T-helper 17 cell (primary cell): ENCODE data around the gene ERP44. TPM values are rescaled to one million over a fixed set of nuclear protein-coding genes. Genes with fewer than 3 reads are reported as not detected.
"Not testable (repeated sequence)": the region's sequence is repeated elsewhere in the genome, so short reads cannot be mapped to it uniquely, and the experiment has no call there.

Experiments used
- ATAC-seq: fragments of 150-1000 bp; cut with Tn5 transposase; 2 replicates; pipeline ENCODE4 v1.10.0; 2021; ENCODE audit warnings: mild to moderate bottlenecking, moderate library complexity
- DNase-seq, 3 donors: peaks; one replicate each; pipeline versions ENCODE4 v3.0.0 to v3.0.0-alpha.2; 2020 to 2021
- H3K9me3 ChIP-seq: one replicate; pipeline ENCODE4 v1.7.0; 2013; ENCODE audit warnings: low read length, mild to moderate bottlenecking; ENCODE audit not compliant: control insufficient read depth, poor library complexity, severe bottlenecking
- H3K27ac Mint-ChIP-seq: one replicate; pipeline ENCODE4 v1.8.0; 2022; ENCODE audit warnings: mild to moderate bottlenecking, moderate library complexity, mixed read lengths
- H3K27me3 Mint-ChIP-seq: one replicate; pipeline ENCODE4 v1.8.0; 2022; ENCODE audit warnings: mixed read lengths
- H3K36me3 Mint-ChIP-seq: one replicate; pipeline ENCODE4 v1.8.0; 2022; ENCODE audit warnings: low read depth, mixed read lengths
- H3K4me1 Mint-ChIP-seq: one replicate; pipeline ENCODE4 v1.8.0; 2022; ENCODE audit warnings: mild to moderate bottlenecking, mixed read lengths
- H3K4me3 Mint-ChIP-seq: one replicate; pipeline ENCODE4 v1.8.0; 2022; ENCODE audit warnings: mild to moderate bottlenecking, moderate library complexity, mixed read lengths
- total RNA-seq, 4 donors: library from RNA in 2 of 4; stranded (reverse) in 2 of 4; gene quantifications; one replicate each; pipeline ENCODE4 v1.2.3 and lab custom pipeline; 2022 to 2026

The ERP44 gene
- total RNA-seq, 2 donors from 2014 or later: 11.6 to 12.4 TPM

DNA sequence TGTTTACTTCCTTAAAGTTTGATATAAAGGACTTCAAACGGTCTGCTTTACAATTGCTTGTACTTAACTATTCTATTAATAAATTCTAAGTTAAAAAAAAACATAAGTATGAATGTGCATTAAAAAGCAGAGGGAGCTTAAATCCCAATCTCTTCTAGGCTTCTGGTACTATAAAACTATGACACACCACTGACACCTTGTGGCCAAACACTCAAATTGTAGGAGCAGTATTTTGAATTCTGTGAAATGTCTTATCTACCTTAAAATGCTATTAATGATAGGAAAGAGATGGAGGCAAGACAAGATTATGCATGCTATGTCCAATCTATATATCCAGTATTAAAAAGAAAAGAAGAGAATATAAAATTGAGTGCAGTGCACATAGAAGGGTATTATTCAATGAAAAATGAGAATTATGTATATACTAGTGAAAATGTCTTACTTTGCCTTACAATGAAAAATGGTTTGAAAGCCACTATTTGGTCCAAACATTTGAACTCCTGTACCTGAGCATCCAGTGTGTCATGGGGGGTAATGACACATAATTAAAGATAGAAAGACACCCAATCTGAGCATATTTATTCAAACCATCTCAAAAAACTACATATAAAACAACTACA, 87.6 kb downstream of the ERP44 start:
- H3K27ac Mint-ChIP-seq: no peak overlapping the region
- peaks cover 14% of the 10 kb centered on the region for H3K36me3 Mint-ChIP-seq

DNA sequence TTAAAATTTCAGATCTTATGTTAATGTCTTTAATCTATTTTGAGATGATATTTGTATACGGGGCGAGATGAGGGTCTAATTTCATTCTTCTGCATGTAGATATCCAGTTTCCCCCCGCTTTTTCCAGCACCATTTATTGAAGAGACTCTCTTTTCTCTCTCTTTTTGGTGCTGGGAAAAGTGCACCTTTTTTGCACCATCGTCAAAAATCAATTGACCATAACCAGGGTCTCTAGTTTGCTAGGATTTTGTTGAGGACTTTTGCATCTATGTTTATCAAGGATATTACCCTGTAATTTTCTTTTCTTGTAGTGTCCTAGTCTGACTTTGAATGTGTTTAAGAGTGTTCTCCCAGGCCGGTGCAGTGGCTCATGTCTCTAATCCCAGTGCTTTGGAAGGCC, 99.0 kb downstream of the ERP44 start:
- no peak overlapping the region for H3K4me3 Mint-ChIP-seq
- H3K27me3 Mint-ChIP-seq: no peaks in the 10 kb centered on the region
- H3K9me3 ChIP-seq: no peaks in the 10 kb centered on the region
- ATAC-seq (no peak), DNase-seq (no peak)
- no peak overlapping the region for H3K27ac Mint-ChIP-seq
- peaks cover 13% of the 10 kb centered on the region for H3K36me3 Mint-ChIP-seq
- peaks cover 2% of the 10 kb centered on the region for H3K4me1 Mint-ChIP-seq

More for the DNA sequence above, 87.6 kb downstream of the ERP44 start:
- peaks cover 2% of the 10 kb centered on the region for H3K4me1 Mint-ChIP-seq
- no peaks in the 10 kb centered on the region for H3K9me3 ChIP-seq
- ATAC-seq (peak; percentile 50), DNase-seq (peak in 1 of 3 donors; percentile 10)
- H3K27me3 Mint-ChIP-seq: no peaks in the 10 kb centered on the region
- no peak overlapping the region for H3K4me3 Mint-ChIP-seq

DNA sequence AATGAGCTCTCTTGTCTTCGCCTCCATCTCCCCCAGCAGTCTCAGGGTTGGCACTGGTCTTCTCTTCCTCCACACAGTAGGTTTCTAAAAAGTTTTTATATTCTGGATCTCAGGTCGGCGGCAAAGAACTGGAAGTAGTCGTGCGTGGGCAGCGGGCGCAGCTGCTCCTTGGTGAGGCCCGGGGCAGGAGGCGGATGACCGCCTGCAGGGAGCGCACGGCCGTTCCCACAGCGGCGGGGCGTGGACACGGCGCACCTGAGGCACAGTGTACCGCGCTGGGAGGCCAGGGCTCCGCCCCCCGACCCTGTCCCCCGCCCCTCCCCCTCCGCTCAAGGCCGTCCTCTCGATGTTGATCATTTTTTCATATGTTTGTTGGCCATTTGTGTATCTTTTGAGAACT, 99.9 kb downstream of the ERP44 start:
- Mint-ChIP-seq H3K27me3 (no peaks in the 10 kb centered on the region), H3K4me3 (no peak overlapping the region), H3K36me3 (peaks cover 10% of the 10 kb centered on the region), H3K4me1 (peaks cover 2% of the 10 kb centered on the region), H3K27ac (no peak overlapping the region)
- no peaks in the 10 kb centered on the region for H3K9me3 ChIP-seq
- ATAC-seq: no peak
- no peak for DNase-seq

DNA sequence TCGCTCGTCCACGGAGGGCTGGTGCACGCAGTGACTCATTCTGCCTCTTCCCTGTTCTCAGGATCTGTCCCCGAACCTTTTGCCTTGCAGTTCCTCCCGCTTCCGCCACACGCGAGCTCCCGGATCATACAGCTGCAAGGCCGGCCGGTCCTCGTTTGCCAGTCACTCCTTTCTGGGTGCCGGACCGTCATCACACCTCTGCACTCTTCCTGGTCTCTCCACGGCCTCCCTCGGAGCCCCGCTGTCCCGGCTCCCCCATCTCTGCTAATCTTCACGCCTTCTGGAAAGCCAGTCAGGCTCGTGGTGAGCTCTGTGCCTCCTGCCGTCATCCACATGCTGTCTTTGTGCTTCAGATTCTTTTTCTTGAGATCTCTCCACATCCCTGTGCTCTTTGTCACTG, 100.5 kb downstream of the ERP44 start:
- ATAC-seq (no peak), DNase-seq (no peak)
- no peaks in the 10 kb centered on the region for H3K9me3 ChIP-seq
- H3K36me3 Mint-ChIP-seq: peaks cover 10% of the 10 kb centered on the region
- peaks cover 2% of the 10 kb centered on the region for H3K4me1 Mint-ChIP-seq
- no peak overlapping the region for H3K4me3 Mint-ChIP-seq
- H3K27ac Mint-ChIP-seq: no peak overlapping the region
- H3K27me3 Mint-ChIP-seq: no peaks in the 10 kb centered on the region

DNA sequence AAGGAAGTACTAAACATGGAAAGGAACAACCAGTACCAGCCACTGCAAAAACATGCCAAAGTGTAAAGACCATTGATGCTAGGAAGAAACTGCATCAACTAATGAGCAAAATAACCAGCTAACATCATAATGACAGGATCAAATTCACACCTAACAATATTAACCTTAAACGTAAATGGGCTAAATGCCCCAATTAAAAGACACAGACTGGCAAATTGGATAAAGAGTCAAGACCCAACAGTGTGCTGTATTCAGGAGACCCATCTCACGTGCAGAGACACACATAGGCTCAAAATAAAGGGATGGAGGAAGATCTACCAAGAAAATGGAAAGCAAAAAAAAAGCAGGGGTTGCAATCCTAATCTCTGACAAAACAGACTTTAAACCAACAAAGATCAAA, 108.3 kb downstream of the ERP44 start:
- not testable (repeated sequence) for DNase-seq, H3K36me3 Mint-ChIP-seq, H3K4me1 Mint-ChIP-seq, H3K9me3 ChIP-seq, ATAC-seq, H3K27ac Mint-ChIP-seq, H3K27me3 Mint-ChIP-seq, H3K4me3 Mint-ChIP-seq

DNA sequence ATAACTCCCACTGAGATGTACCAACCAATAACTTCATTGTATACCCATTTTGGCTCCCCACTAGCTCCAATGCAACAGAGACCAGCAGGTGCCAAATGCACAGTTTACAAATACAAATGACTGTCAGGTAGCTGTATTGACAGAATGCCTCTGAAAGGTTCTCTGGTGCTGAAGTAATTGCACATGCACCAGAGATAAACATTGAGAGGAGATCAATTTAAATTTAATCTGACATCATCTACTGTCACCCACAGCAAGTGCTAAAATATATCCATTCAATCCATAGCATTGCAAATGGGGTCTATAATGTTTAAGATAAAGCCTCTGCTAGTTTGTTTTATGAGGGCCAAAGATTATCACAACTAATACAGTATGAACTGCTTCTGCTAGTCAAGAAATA, 112.2 kb downstream of the ERP44 start:
- DNase-seq (no peak), ATAC-seq (no peak)
- no peaks in the 10 kb centered on the region for H3K4me1 Mint-ChIP-seq
- H3K4me3 Mint-ChIP-seq: no peak overlapping the region
- H3K27me3 Mint-ChIP-seq: no peaks in the 10 kb centered on the region
- peaks cover 2% of the 10 kb centered on the region for H3K36me3 Mint-ChIP-seq
- H3K27ac Mint-ChIP-seq: peak overlapping the region; percentile 19
- H3K9me3 ChIP-seq: no peaks in the 10 kb centered on the region

DNA sequence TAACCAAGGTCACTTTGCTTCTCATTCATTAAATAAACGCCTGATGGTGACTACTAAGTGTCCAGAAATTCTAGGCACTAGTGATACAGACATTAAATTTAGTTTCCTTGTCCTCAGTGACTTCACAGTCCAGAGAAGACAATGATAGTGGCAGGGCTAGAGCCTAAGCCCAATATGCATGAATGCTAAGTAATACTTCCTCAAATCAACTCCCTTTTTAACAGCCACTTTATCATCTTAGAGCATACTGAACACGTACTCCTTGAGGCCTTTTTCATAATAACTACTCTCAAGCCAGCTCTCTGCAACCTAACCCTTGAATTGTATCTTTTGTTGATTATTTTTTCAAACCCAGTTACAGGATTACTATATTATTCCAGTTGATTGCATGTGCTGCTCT, 118.2 kb downstream of the ERP44 start:
- H3K27ac Mint-ChIP-seq: no peak overlapping the region
- ATAC-seq: no peak
- no peak overlapping the region for H3K4me3 Mint-ChIP-seq
- H3K9me3 ChIP-seq: no peaks in the 10 kb centered on the region
- H3K36me3 Mint-ChIP-seq: peaks cover 2% of the 10 kb centered on the region
- peaks cover 11% of the 10 kb centered on the region for H3K4me1 Mint-ChIP-seq
- no peak for DNase-seq
- no peaks in the 10 kb centered on the region for H3K27me3 Mint-ChIP-seq

DNA sequence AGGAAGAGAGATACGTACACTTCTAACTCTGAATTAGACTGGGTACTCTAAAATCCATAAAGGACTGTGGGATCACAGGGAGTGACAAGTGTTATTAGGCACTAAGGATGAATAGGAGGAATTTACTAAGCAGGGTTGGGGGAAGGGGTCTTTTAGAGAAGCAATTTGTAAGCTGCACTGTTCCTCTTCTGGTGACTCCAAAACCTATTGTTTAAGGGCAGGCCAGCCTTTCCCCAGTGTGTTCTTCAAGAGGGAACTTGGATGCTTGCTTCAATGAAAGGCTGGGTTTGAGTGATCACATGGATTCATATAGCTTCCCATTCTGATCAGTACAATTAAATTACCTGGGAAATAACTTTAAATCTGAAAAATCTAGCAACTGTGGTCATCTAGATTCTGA, 120.6 kb downstream of the ERP44 start:
- Mint-ChIP-seq H3K27ac (peak overlapping the region; percentile 53), H3K36me3 (peaks cover 2% of the 10 kb centered on the region), H3K4me1 (peaks cover 11% of the 10 kb centered on the region), H3K27me3 (no peaks in the 10 kb centered on the region), H3K4me3 (no peak overlapping the region)
- DNase-seq: no peak
- H3K9me3 ChIP-seq: no peaks in the 10 kb centered on the region
- no peak for ATAC-seq

DNA sequence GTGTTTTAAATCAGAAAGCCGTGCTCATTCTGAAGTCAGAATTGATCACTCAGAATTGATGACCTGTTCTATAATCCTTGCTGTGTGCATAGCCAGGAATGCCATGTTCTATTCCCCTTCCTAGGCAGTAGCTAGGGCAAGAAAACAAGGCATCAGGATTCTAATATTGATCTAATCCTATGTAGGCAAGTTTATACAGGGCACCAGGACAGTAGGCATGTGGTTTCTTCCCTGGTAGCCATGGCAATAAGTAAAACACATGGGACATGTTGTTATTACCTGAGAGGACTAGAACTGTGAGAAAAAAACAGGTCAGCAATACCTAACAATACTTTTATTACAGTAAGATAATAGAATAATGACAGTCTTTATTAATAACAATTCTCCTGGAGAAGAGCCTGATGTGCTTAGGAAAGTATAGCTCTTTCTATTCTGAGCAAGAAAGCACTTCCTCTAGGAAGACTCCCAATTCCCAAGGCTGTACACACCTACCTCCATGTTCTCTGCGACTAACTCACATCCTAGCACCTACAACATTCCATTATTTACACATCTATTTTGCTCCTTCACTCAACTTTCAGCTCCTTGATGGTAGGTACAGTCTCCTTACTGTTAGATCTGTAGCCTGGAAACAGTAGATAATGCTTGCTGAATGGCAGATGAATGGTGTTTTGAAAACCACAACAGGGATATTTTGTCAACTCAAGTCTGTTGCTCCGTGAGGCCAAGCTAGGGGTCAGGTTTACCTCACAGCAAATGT, 121.6 kb downstream of the ERP44 start:
- no peaks in the 10 kb centered on the region for H3K27me3 Mint-ChIP-seq
- no peak overlapping the region for H3K27ac Mint-ChIP-seq
- H3K4me3 Mint-ChIP-seq: no peak overlapping the region
- peaks cover 2% of the 10 kb centered on the region for H3K36me3 Mint-ChIP-seq
- H3K9me3 ChIP-seq: no peaks in the 10 kb centered on the region
- ATAC-seq: no peak
- DNase-seq: no peak
- H3K4me1 Mint-ChIP-seq: peaks cover 14% of the 10 kb centered on the region

DNA sequence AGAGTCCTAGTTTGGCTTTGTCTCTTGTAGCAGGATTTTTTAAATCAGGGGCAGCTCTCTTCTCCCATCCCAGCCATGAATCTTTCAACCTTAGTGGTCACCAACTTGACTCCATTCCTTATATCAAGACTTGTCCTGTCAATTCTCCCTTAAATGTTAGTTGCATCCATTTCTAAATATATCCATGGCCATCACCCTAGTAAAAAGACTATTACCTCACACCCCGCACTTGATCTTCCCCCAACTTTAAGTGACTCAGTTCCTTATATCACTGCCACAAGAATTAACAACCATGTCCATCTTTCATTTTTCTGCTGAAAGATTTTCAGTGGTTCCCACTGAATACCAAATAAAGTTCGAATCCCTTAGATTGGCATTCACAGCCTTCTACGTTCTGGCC, 125.3 kb downstream of the ERP44 start:
- no peak overlapping the region for H3K27ac Mint-ChIP-seq
- no peak for ATAC-seq
- no peaks in the 10 kb centered on the region for H3K27me3 Mint-ChIP-seq
- no peaks in the 10 kb centered on the region for H3K9me3 ChIP-seq
- H3K4me3 Mint-ChIP-seq: no peak overlapping the region
- DNase-seq: no peak
- H3K36me3 Mint-ChIP-seq: peaks cover 4% of the 10 kb centered on the region
- peaks cover 10% of the 10 kb centered on the region for H3K4me1 Mint-ChIP-seq

DNA sequence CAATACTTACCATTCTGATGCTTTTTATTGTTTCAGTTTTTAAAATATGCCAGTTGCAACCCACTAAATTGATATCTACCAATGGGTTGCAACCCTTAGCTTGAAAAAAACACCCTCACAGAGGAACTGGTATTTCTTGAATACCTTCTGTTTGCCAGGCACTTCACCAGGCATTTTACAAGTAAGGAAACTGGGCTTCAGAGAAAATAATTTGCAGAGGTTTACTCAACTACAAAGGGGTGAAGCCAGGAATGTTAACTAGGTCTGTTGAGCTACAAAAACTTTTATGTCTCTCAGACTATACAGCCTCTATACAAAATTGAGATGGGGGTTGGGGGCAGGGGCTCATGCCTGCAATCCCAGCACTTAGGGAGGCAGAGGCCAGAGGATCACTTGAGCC, 127.4 kb downstream of the ERP44 start:
- DNase-seq: no peak
- Mint-ChIP-seq H3K36me3 (peaks cover 4% of the 10 kb centered on the region), H3K27me3 (no peaks in the 10 kb centered on the region)

DNA sequence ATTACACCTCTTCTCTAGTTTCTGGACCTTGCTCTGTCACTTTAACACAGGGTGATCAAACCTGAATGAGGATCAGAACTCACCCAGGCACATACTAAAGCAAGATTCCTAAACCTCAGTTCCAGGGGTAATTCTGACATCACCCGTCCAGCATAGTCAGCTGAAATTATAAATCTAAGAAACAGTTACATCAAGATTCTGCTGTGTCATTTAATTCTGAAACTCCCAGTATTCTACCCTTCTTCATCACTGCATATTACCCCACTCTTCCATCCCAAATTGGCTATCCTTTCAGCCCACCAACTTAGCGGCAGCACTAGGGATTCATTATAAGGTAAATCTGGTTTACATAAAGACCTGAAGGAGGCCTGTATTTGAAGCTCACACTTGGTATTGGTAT, 128.3 kb downstream of the ERP44 start:
- Mint-ChIP-seq H3K4me1 (peaks cover 7% of the 10 kb centered on the region), H3K36me3 (peaks cover 7% of the 10 kb centered on the region), H3K27ac (no peak overlapping the region), H3K4me3 (peak overlapping the region; percentile 37), H3K27me3 (no peaks in the 10 kb centered on the region)
- no peak for DNase-seq
- H3K9me3 ChIP-seq: no peaks in the 10 kb centered on the region
- no peak for ATAC-seq

More for the DNA sequence above, 127.4 kb downstream of the ERP44 start:
- peaks cover 3% of the 10 kb centered on the region for H3K4me1 Mint-ChIP-seq
- H3K9me3 ChIP-seq: no peaks in the 10 kb centered on the region
- H3K4me3 Mint-ChIP-seq: no peak overlapping the region
- no peak for ATAC-seq
- no peak overlapping the region for H3K27ac Mint-ChIP-seq

DNA sequence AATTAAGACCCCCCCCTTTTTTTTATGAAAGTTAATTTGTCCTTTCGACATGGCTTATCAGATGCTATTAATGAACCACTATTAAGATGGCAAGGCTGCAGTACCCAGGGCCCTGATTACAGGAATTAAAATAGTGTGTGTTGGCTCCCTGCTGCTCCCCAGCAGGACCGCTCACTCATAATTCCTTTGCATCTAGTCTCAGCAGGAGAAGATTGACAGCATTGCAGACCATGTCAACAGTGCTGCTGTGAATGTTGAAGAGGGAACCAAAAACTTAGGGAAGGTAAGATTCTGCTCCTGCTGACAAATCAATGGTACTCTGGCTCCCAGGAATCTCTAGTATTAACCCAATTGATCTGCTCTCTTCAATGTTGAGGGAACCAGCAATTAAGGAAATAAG, 131.3 kb downstream of the ERP44 start:
- ATAC-seq: no peak
- no peaks in the 10 kb centered on the region for H3K9me3 ChIP-seq
- DNase-seq: no peak
- H3K27me3 Mint-ChIP-seq: no peaks in the 10 kb centered on the region
- H3K27ac Mint-ChIP-seq: peak overlapping the region; percentile 34
- no peak overlapping the region for H3K4me3 Mint-ChIP-seq
- peaks cover 6% of the 10 kb centered on the region for H3K4me1 Mint-ChIP-seq
- peaks cover 10% of the 10 kb centered on the region for H3K36me3 Mint-ChIP-seq

DNA sequence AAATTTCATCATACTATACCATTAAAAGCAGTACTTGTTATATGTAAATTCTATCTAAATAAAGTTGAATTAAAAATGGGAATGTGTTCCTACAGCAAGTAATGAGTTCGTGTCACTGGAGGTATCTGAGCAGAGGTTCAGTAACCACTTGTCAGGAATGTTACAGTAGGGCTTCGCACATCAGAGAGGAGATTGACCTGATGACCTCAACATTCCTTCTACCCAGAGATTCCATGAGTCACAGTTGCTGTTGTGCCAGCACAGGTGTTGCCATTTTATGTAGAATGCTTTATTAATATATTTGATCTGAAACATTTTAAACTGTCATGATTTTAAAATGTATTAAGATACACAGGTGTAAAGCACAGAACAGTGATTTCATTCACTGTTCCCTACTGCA, 132.1 kb downstream of the ERP44 start:
- no peaks in the 10 kb centered on the region for H3K9me3 ChIP-seq
- Mint-ChIP-seq H3K36me3 (peaks cover 10% of the 10 kb centered on the region), H3K4me1 (peaks cover 4% of the 10 kb centered on the region), H3K27me3 (no peaks in the 10 kb centered on the region), H3K4me3 (no peak overlapping the region), H3K27ac (no peak overlapping the region)
- ATAC-seq: no peak
- DNase-seq: no peak
